WTC11 (cell line): ENCODE data around the gene C18orf54.

Experiments
- CREB1 ChIP-seq: sonication (generic); formaldehyde crosslinking; IDR thresholded peaks from 2 replicates; pipeline ENCODE4 v1.8.0; 2023; ENCODE audit warnings: mild to moderate bottlenecking, missing genetic modification reagents
- ELF4 ChIP-seq: sonication (generic); formaldehyde crosslinking; IDR thresholded peaks from 2 replicates; pipeline ENCODE4 v1.8.1; 2022; ENCODE audit warnings: low read depth, mild to moderate bottlenecking, moderate library complexity, missing genetic modification reagents
- SP1 ChIP-seq: sonication (generic); formaldehyde crosslinking; conservative IDR thresholded peaks from 2 replicates; pipeline ENCODE4 v1.8.1; 2022; ENCODE audit warnings: missing genetic modification reagents
- ZBTB21 ChIP-seq: sonication (generic); formaldehyde crosslinking; IDR thresholded peaks from 2 replicates; pipeline ENCODE4 v1.8.1; 2023; ENCODE audit warnings: mild to moderate bottlenecking, missing genetic modification reagents, borderline replicate concordance
- TF ChIP-seq, protein P1 (sequence below): sonication (generic); formaldehyde crosslinking; IDR thresholded peaks from 2 replicates; pipeline ENCODE4 v1.8.1; 2022; ENCODE audit warnings: low read depth, mild to moderate bottlenecking, moderate library complexity, missing genetic modification reagents, borderline replicate concordance
- TF ChIP-seq, protein P2 (sequence below): fragments of 200-600 bp; IDR thresholded peaks from 2 replicates; pipeline ENCODE4 v1.8.0; 2022; ENCODE audit warnings: antibody characterized with exemption
- TF ChIP-seq, protein P3 (sequence below): sonication (generic); formaldehyde crosslinking; IDR thresholded peaks from 2 replicates; pipeline ENCODE4 v1.8.0; 2022; ENCODE audit warnings: mild to moderate bottlenecking, missing genetic modification reagents
- TF ChIP-seq, protein P4 (sequence below): sonication (generic); formaldehyde crosslinking; IDR thresholded peaks from 2 replicates; pipeline ENCODE4 v1.8.1; 2023; ENCODE audit warnings: mild to moderate bottlenecking, missing genetic modification reagents, moderate library complexity

DNA sequence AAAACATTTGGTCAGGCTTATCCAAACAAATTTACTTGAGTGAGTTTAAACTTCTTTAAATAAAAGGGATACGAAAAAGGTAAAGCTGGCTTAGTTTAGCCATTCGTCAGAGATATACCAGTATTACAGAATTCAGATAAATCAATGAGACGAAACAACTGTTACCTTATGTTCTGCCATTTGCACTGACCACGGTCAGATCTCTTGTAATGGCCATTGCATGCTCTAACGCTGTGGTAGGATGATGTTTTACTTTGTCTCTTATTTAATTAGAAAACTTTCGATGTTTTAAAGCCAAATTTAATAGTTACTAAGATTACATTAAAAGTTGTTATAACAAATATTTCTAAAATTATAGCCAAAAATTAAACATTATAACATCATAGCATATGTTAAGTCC is 1.5 kb downstream of the C18orf54 start:
- TF ChIP-seq, protein P1, sequence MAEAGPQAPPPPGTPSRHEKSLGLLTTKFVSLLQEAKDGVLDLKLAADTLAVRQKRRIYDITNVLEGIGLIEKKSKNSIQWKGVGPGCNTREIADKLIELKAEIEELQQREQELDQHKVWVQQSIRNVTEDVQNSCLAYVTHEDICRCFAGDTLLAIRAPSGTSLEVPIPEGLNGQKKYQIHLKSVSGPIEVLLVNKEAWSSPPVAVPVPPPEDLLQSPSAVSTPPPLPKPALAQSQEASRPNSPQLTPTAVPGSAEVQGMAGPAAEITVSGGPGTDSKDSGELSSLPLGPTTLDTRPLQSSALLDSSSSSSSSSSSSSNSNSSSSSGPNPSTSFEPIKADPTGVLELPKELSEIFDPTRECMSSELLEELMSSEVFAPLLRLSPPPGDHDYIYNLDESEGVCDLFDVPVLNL (CRISPR knock-in tag), result no peak
- TF ChIP-seq, protein P2, sequence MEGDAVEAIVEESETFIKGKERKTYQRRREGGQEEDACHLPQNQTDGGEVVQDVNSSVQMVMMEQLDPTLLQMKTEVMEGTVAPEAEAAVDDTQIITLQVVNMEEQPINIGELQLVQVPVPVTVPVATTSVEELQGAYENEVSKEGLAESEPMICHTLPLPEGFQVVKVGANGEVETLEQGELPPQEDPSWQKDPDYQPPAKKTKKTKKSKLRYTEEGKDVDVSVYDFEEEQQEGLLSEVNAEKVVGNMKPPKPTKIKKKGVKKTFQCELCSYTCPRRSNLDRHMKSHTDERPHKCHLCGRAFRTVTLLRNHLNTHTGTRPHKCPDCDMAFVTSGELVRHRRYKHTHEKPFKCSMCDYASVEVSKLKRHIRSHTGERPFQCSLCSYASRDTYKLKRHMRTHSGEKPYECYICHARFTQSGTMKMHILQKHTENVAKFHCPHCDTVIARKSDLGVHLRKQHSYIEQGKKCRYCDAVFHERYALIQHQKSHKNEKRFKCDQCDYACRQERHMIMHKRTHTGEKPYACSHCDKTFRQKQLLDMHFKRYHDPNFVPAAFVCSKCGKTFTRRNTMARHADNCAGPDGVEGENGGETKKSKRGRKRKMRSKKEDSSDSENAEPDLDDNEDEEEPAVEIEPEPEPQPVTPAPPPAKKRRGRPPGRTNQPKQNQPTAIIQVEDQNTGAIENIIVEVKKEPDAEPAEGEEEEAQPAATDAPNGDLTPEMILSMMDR, result no peak
- TF ChIP-seq CREB1 (no peak), ZBTB21 (CRISPR knock-in tag) (no peak), SP1 (CRISPR knock-in tag) (no peak), ELF4 (CRISPR knock-in tag) (no peak)
- TF ChIP-seq, protein P3, sequence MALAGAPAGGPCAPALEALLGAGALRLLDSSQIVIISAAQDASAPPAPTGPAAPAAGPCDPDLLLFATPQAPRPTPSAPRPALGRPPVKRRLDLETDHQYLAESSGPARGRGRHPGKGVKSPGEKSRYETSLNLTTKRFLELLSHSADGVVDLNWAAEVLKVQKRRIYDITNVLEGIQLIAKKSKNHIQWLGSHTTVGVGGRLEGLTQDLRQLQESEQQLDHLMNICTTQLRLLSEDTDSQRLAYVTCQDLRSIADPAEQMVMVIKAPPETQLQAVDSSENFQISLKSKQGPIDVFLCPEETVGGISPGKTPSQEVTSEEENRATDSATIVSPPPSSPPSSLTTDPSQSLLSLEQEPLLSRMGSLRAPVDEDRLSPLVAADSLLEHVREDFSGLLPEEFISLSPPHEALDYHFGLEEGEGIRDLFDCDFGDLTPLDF (CRISPR knock-in tag), result no peak
- TF ChIP-seq, protein P4, sequence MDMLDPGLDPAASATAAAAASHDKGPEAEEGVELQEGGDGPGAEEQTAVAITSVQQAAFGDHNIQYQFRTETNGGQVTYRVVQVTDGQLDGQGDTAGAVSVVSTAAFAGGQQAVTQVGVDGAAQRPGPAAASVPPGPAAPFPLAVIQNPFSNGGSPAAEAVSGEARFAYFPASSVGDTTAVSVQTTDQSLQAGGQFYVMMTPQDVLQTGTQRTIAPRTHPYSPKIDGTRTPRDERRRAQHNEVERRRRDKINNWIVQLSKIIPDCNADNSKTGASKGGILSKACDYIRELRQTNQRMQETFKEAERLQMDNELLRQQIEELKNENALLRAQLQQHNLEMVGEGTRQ (CRISPR knock-in tag), result no peak
